ENCODE measurements around the gene CDKAL1.

The CDKAL1 gene

DNA sequence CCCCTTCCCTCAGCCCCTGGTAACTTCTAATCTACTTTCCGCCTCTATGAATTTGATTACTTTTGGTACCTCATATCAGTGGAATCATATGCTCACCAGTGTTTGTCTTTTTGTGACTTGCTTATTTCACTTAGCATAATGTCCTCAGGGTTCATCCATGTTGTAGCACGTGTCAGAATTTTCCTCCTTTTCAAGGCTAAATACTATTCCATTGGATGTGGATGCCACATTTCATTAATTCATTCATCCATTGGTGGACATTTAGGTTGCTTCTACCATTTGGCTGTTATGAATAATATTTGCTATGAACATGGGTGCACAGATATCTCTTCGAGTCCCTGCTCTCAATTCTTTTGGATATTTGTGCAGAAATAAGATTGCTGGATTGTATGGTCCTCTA lies 670.7 kb downstream of the CDKAL1 start:
- POLR2A ChIA-PET: no interaction called here
- no peaks in the 10 kb centered on the region for H3K9me3 ChIP-seq (ENCODE audit: control extremely low read depth in 1 of 5, control insufficient read depth in 4 of 5, insufficient read depth in 2 of 5, low read depth in 1 of 5, low read length in 4 of 5)
- no peaks in the 10 kb centered on the region for H3K4me1 ChIP-seq (ENCODE audit: control extremely low read depth in 1 of 4, control insufficient read depth in 4 of 4, insufficient read depth in 4 of 4, low read length in 3 of 4)
- H3K27me3 ChIP-seq (replicated peaks in 2 of 5; ENCODE audit: control insufficient read depth in 4 of 5, insufficient read depth in 5 of 5, low read length in 4 of 5): no peaks in the 10 kb centered on the region
- WGBS (ENCODE audit: insufficient coverage): 60% methylated on average over 3 of the region's 3 CpGs
- H3K36me3 ChIP-seq (ENCODE audit: control insufficient read depth in 4 of 4, insufficient read depth in 4 of 4, low read length in 3 of 4): peaks cover 0 to 16% (median 4%) of the 10 kb centered on the region in 4 experiments
- no peak overlapping the region for H3K27ac ChIP-seq (ENCODE audit: insufficient read depth in 1 of 2, low read depth in 1 of 2, low read length in 2 of 2, poor library complexity in 1 of 2, severe bottlenecking in 2 of 2)
- DNase-seq: no peak
- H3K4me3 ChIP-seq (ENCODE audit: control insufficient read depth in 1 of 7, extremely low read depth in 1 of 7, insufficient read depth in 4 of 7, low read depth in 2 of 7, low read length in 6 of 7): no peak overlapping the region
- CTCF ChIA-PET: no interaction called here

GRCh38 chr6:21208081-21208795 lies 674.0 kb downstream of the CDKAL1 start:
- H3K4me3 ChIP-seq (ENCODE audit: control insufficient read depth in 1 of 7, extremely low read depth in 1 of 7, insufficient read depth in 4 of 7, low read depth in 2 of 7, low read length in 6 of 7): no peak overlapping the region
- no peak for DNase-seq
- ChIA-PET POLR2A (no interaction called here), CTCF (no interaction called here)
- H3K27me3 ChIP-seq (replicated peaks in 2 of 5; ENCODE audit: control insufficient read depth in 4 of 5, insufficient read depth in 5 of 5, low read length in 4 of 5): no peaks in the 10 kb centered on the region
- peaks cover 2 to 27% (median 2%) of the 10 kb centered on the region in 4 experiments for H3K36me3 ChIP-seq (ENCODE audit: control insufficient read depth in 4 of 4, insufficient read depth in 4 of 4, low read length in 3 of 4)
- H3K4me1 ChIP-seq (ENCODE audit: control extremely low read depth in 1 of 4, control insufficient read depth in 4 of 4, insufficient read depth in 4 of 4, low read length in 3 of 4): no peaks in the 10 kb centered on the region
- peaks cover 0 to 2% (median 0%) of the 10 kb centered on the region in 5 experiments for H3K9me3 ChIP-seq (ENCODE audit: control extremely low read depth in 1 of 5, control insufficient read depth in 4 of 5, insufficient read depth in 2 of 5, low read depth in 1 of 5, low read length in 4 of 5)
- no peak overlapping the region for H3K27ac ChIP-seq (ENCODE audit: insufficient read depth in 1 of 2, low read depth in 1 of 2, low read length in 2 of 2, poor library complexity in 1 of 2, severe bottlenecking in 2 of 2)
- WGBS (ENCODE audit: insufficient coverage): 93% methylated on average over 3 of the region's 9 CpGs

- Histone ChIP-seq H3K27me3 (replicated peaks in 2 of 5; ENCODE audit: control insufficient read depth in 4 of 5, insufficient read depth in 5 of 5, low read length in 4 of 5) (no peaks in the 10 kb centered on the region), H3K9me3 (ENCODE audit: control extremely low read depth in 1 of 5, control insufficient read depth in 4 of 5, insufficient read depth in 2 of 5, low read depth in 1 of 5, low read length in 4 of 5) (peaks cover 0 to 2% (median 0%) of the 10 kb centered on the region in 5 experiments), H3K4me1 (ENCODE audit: control extremely low read depth in 1 of 4, control insufficient read depth in 4 of 4, insufficient read depth in 4 of 4, low read length in 3 of 4) (no peaks in the 10 kb centered on the region), H3K4me3 (ENCODE audit: control insufficient read depth in 1 of 7, extremely low read depth in 1 of 7, insufficient read depth in 4 of 7, low read depth in 2 of 7, low read length in 6 of 7) (no peak overlapping the region), H3K36me3 (ENCODE audit: control insufficient read depth in 4 of 4, insufficient read depth in 4 of 4, low read length in 3 of 4) (peaks cover 2 to 27% (median 2%) of the 10 kb centered on the region in 4 experiments), H3K27ac (ENCODE audit: insufficient read depth in 1 of 2, low read depth in 1 of 2, low read length in 2 of 2, poor library complexity in 1 of 2, severe bottlenecking in 2 of 2) (no peak overlapping the region)
- CTCF ChIA-PET: no interaction called here
- 100% methylated on average over 3 of the region's 5 CpGs for WGBS (ENCODE audit: insufficient coverage)
- POLR2A ChIA-PET: no interaction called here
- DNase-seq: no peak
These were observed 674.5 kb downstream of the CDKAL1 start for GRCh38 chr6:21208796-21209186.

- POLR2A ChIA-PET: no interaction called here
- CTCF ChIA-PET: no interaction called here
These were observed 679.2 kb downstream of the CDKAL1 start for GRCh38 chr6:21213492-21213891.

DNA sequence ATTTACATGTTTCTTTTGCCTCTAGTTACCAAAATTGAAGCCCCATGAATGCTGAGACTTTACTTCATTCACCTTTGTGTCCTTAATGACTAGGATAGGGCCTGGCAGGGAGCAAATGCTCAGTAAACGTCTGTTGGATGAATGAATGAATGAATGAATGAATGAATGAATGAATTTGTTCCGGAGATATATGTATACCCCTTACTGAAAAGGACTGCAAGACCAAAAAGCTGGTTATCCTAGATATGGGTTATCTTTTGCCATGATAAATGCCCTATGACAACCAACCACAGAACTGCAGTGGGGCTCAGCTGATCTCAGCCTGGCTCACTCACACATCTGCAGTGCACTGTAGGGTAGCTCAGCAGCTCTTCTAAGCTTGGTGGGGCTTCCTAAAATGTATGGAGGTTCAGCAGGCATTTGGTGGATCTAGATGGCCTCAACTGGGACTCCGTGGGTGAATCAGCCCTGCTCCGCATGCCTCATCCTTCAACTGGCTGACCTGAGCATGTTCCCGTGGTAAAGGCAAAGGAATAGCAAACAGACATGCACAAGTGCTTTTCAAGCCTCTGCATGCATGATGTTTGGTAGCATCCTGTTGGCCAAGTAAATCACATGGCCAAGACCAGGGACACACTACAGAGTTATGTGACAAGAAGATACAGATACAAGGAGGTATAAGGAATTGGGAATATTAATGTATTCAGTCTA lies 680.6 kb downstream of the CDKAL1 start:
- no peak overlapping the region for H3K4me3 ChIP-seq (ENCODE audit: control insufficient read depth in 1 of 7, extremely low read depth in 1 of 7, insufficient read depth in 4 of 7, low read depth in 2 of 7, low read length in 6 of 7)
- H3K36me3 ChIP-seq (ENCODE audit: control insufficient read depth in 4 of 4, insufficient read depth in 4 of 4, low read length in 3 of 4): peaks cover 2 to 21% (median 2%) of the 10 kb centered on the region in 4 experiments
- peaks cover 0 to 2% (median 0%) of the 10 kb centered on the region in 5 experiments for H3K9me3 ChIP-seq (ENCODE audit: control extremely low read depth in 1 of 5, control insufficient read depth in 4 of 5, insufficient read depth in 2 of 5, low read depth in 1 of 5, low read length in 4 of 5)
- no peaks in the 10 kb centered on the region for H3K4me1 ChIP-seq (ENCODE audit: control extremely low read depth in 1 of 4, control insufficient read depth in 4 of 4, insufficient read depth in 4 of 4, low read length in 3 of 4)
- 93% methylated on average over 4 of the region's 5 CpGs for WGBS (ENCODE audit: insufficient coverage)
- no peak for DNase-seq
- H3K27me3 ChIP-seq (replicated peaks in 2 of 5; ENCODE audit: control insufficient read depth in 4 of 5, insufficient read depth in 5 of 5, low read length in 4 of 5): no peaks in the 10 kb centered on the region
- ChIA-PET POLR2A (no interaction called here), CTCF (no interaction called here)
- H3K27ac ChIP-seq (ENCODE audit: insufficient read depth in 1 of 2, low read depth in 1 of 2, low read length in 2 of 2, poor library complexity in 1 of 2, severe bottlenecking in 2 of 2): no peak overlapping the region

More at GRCh38 chr6:21213492-21213891, 679.2 kb downstream of the CDKAL1 start:
- DNase-seq: no peak
- 100% methylated on average over 3 of the region's 3 CpGs for WGBS (ENCODE audit: insufficient coverage)
- Histone ChIP-seq H3K4me3 (ENCODE audit: control insufficient read depth in 1 of 7, extremely low read depth in 1 of 7, insufficient read depth in 4 of 7, low read depth in 2 of 7, low read length in 6 of 7) (no peak overlapping the region), H3K27me3 (replicated peaks in 2 of 5; ENCODE audit: control insufficient read depth in 4 of 5, insufficient read depth in 5 of 5, low read length in 4 of 5) (no peaks in the 10 kb centered on the region), H3K27ac (ENCODE audit: insufficient read depth in 1 of 2, low read depth in 1 of 2, low read length in 2 of 2, poor library complexity in 1 of 2, severe bottlenecking in 2 of 2) (no peak overlapping the region), H3K36me3 (ENCODE audit: control insufficient read depth in 4 of 4, insufficient read depth in 4 of 4, low read length in 3 of 4) (peaks cover 2 to 29% (median 2%) of the 10 kb centered on the region in 4 experiments), H3K4me1 (ENCODE audit: control extremely low read depth in 1 of 4, control insufficient read depth in 4 of 4, insufficient read depth in 4 of 4, low read length in 3 of 4) (no peaks in the 10 kb centered on the region), H3K9me3 (ENCODE audit: control extremely low read depth in 1 of 5, control insufficient read depth in 4 of 5, insufficient read depth in 2 of 5, low read depth in 1 of 5, low read length in 4 of 5) (peaks cover 0 to 2% (median 0%) of the 10 kb centered on the region in 5 experiments)

GRCh38 chr6:21219241-21219640 lies 685.0 kb downstream of the CDKAL1 start:
- Histone ChIP-seq H3K27ac (ENCODE audit: insufficient read depth in 1 of 2, low read depth in 1 of 2, low read length in 2 of 2, poor library complexity in 1 of 2, severe bottlenecking in 2 of 2) (no peak overlapping the region), H3K4me3 (ENCODE audit: control insufficient read depth in 1 of 7, extremely low read depth in 1 of 7, insufficient read depth in 4 of 7, low read depth in 2 of 7, low read length in 6 of 7) (no peak overlapping the region), H3K9me3 (ENCODE audit: control extremely low read depth in 1 of 5, control insufficient read depth in 4 of 5, insufficient read depth in 2 of 5, low read depth in 1 of 5, low read length in 4 of 5) (no peaks in the 10 kb centered on the region), H3K27me3 (replicated peaks in 2 of 5; ENCODE audit: control insufficient read depth in 4 of 5, insufficient read depth in 5 of 5, low read length in 4 of 5) (no peaks in the 10 kb centered on the region), H3K4me1 (ENCODE audit: control extremely low read depth in 1 of 4, control insufficient read depth in 4 of 4, insufficient read depth in 4 of 4, low read length in 3 of 4) (no peaks in the 10 kb centered on the region), H3K36me3 (ENCODE audit: control insufficient read depth in 4 of 4, insufficient read depth in 4 of 4, low read length in 3 of 4) (peaks cover 0 to 11% (median 6%) of the 10 kb centered on the region in 4 experiments)
- CTCF ChIA-PET: no interaction called here
- POLR2A ChIA-PET: no interaction called here
- no peak for DNase-seq
- WGBS (ENCODE audit: insufficient coverage): no CpG with 5 or more reads among the region's 2 CpGs

DNA sequence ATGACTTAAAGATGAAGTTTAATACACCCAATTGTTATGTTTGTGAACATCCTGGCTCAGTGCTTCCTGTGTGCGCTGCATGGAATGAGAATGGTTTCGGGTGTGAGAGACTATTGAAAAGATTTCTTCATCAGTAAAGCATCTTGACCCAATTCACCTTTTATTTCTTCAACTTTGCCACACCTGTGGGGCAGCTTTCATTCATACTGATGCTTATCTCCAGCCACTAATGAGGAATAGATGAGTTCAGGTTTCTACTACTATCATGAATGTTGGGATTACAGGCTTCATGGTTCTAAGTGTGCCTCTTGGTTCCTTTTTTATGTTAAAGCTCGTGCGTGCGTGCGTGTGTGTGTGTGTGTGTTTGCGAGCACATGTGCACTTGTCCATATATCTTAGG lies 685.6 kb downstream of the CDKAL1 start:
- no CpG with 5 or more reads among the region's 7 CpGs for WGBS (ENCODE audit: insufficient coverage)
- no peaks in the 10 kb centered on the region for H3K27me3 ChIP-seq (replicated peaks in 2 of 5; ENCODE audit: control insufficient read depth in 4 of 5, insufficient read depth in 5 of 5, low read length in 4 of 5)
- ChIA-PET CTCF (no interaction called here), POLR2A (no interaction called here)
- peaks cover 0 to 11% (median 5%) of the 10 kb centered on the region in 4 experiments for H3K36me3 ChIP-seq (ENCODE audit: control insufficient read depth in 4 of 4, insufficient read depth in 4 of 4, low read length in 3 of 4)
- H3K27ac ChIP-seq (ENCODE audit: insufficient read depth in 1 of 2, low read depth in 1 of 2, low read length in 2 of 2, poor library complexity in 1 of 2, severe bottlenecking in 2 of 2): no peak overlapping the region
- no peak for DNase-seq
- H3K4me1 ChIP-seq (ENCODE audit: control extremely low read depth in 1 of 4, control insufficient read depth in 4 of 4, insufficient read depth in 4 of 4, low read length in 3 of 4): no peaks in the 10 kb centered on the region
- no peak overlapping the region for H3K4me3 ChIP-seq (ENCODE audit: control insufficient read depth in 1 of 7, extremely low read depth in 1 of 7, insufficient read depth in 4 of 7, low read depth in 2 of 7, low read length in 6 of 7)
- H3K9me3 ChIP-seq (ENCODE audit: control extremely low read depth in 1 of 5, control insufficient read depth in 4 of 5, insufficient read depth in 2 of 5, low read depth in 1 of 5, low read length in 4 of 5): no peaks in the 10 kb centered on the region

Data from common myeloid progenitor, CD34-positive (primary cell).